HCT116 (cell line): ENCODE results near the gene FBXO31. TPM values are rescaled to one million over a fixed set of nuclear protein-coding genes. Genes with fewer than 3 reads are reported as not detected.

Source experiments
- ATAC-seq: fragments of 200-7000 bp; cut with Tn5 transposase; 2 replicates; pipeline ENCODE4 v1.9.1; 2020; ENCODE audit warnings: mild to moderate bottlenecking, moderate library complexity
- BruUV-seq: library from RNA; stranded (reverse); fragments of 400-500 nt; replicated peaks from 2 replicates; lab custom pipeline; 2021; lab: Mats Ljungman, UMichigan
- CTCF ChIA-PET: fragments of 300-600 bp; sonication (Branson Sonifier 250); formaldehyde crosslinking; loops from one replicate; lab custom pipeline; 2021; ENCODE audit warnings: antibody characterized with exemption; lab: Charles Lee
- POLR2A ChIA-PET: fragments of 300-600, 350-600 bp; sonication (Branson Sonifier 250); formaldehyde crosslinking; loops from one replicate; lab custom pipeline; 2021; ENCODE audit warnings: antibody characterized with exemption; lab: Charles Lee
- RAD21 ChIA-PET, 2 experiments: fragments of 300-600 bp; sonication (Branson Sonifier 250); formaldehyde crosslinking; loops; one replicate each; lab custom pipeline; 2023; ENCODE audit warnings: low total read pairs in 2 of 2; ENCODE audit not compliant: uncharacterized antibody in 2 of 2, unreplicated experiment in 2 of 2, low non-redundant PET in 1 of 2; lab: Charles Lee
- DNase-seq: peaks from one replicate; pipeline ENCODE4 v3.0.0-alpha.2; 2010; ENCODE audit warnings: low read depth, low spot score
- H2AFZ ChIP-seq: fragments of 200-600 bp; shearing (Covaris generic), sonication (generic); 2 replicates; pipeline ENCODE4 v1.6.1; 2017; ENCODE audit warnings: low read depth, mixed run types, mixed read lengths, antibody characterized with exemption, low read length; ENCODE audit not compliant: poor library complexity, severe bottlenecking
- H3K27ac ChIP-seq: 2 replicates; pipeline ENCODE4 v1.5.1; 2012; ENCODE audit warnings: low read depth, low read length
- H3K27me3 ChIP-seq: fragments of 200-600 bp; sonication (generic); 2 replicates; pipeline ENCODE4 v1.6.1; 2016; ENCODE audit warnings: mixed run types, low read length, mixed read lengths; ENCODE audit not compliant: insufficient read depth
- H3K36me3 ChIP-seq, 2 experiments: fragments of 200-500 bp in 1 of 2; fragments of 200-600 bp in 1 of 2; sonication (Bioruptor generic) in 1 of 2; sonication (generic) in 1 of 2; 2 replicates each; pipeline versions ENCODE4 v1.5.1 to v1.6.1; 2014 to 2016; ENCODE audit warnings: low read length in 2 of 2, inconsistent platforms in 1 of 2, mixed read lengths in 1 of 2, mixed run types in 1 of 2; ENCODE audit not compliant: insufficient read depth in 2 of 2, control insufficient read depth in 1 of 2
- H3K4me1 ChIP-seq, 2 experiments: fragments of 200-600 bp in 1 of 2; sonication (generic) in 1 of 2; 2 replicates each; pipeline versions ENCODE4 v1.5.1 to v1.6.1; 2012 to 2017; ENCODE audit warnings: low read length in 2 of 2, inconsistent platforms in 1 of 2, mild to moderate bottlenecking in 1 of 2, mixed read lengths in 1 of 2, mixed run types in 1 of 2, moderate library complexity in 1 of 2; ENCODE audit not compliant: insufficient read depth in 2 of 2, control insufficient read depth in 1 of 2
- H3K4me2 ChIP-seq: fragments of 200-600 bp; sonication (generic); 2 replicates; pipeline ENCODE4 v1.6.1; 2017; ENCODE audit warnings: mixed run types, low read length, mixed read lengths
- H3K4me3 ChIP-seq, 2 experiments: fragments of 200-600 bp in 1 of 2; sonication (generic) in 1 of 2; replicated peaks in 1 of 2; 2 replicates each; pipeline ENCODE4 v1.5.1; 2011 to 2016; ENCODE audit warnings: low read length in 2 of 2, control low read depth in 1 of 2, low read depth in 1 of 2, mild to moderate bottlenecking in 1 of 2, mixed read lengths in 1 of 2, mixed run types in 1 of 2
- H3K79me2 ChIP-seq: fragments of 200-600 bp; sonication (generic); 2 replicates; pipeline ENCODE4 v1.6.1; 2017; ENCODE audit warnings: mild to moderate bottlenecking, mixed run types, low read length, moderate library complexity, mixed read lengths; ENCODE audit not compliant: insufficient read depth
- H3K9ac ChIP-seq: fragments of 200-600 bp; sonication (generic); 2 replicates; pipeline ENCODE4 v1.6.1; 2016; ENCODE audit warnings: low read length, mixed read lengths
- H3K9me2 ChIP-seq: fragments of 200-600 bp; sonication (generic), shearing (Covaris generic); 2 replicates; pipeline ENCODE4 v1.6.1; 2017; ENCODE audit warnings: mixed run types, mild to moderate bottlenecking, moderate library complexity; ENCODE audit not compliant: insufficient read depth
- H3K9me3 ChIP-seq, 2 experiments: fragments of 200-500 bp in 1 of 2; fragments of 200-600 bp in 1 of 2; sonication (Bioruptor generic) in 1 of 2; sonication (generic) in 1 of 2; 2 replicates each; pipeline ENCODE4 v1.6.1; 2014 to 2017; ENCODE audit warnings: low read length in 2 of 2, mixed read lengths in 2 of 2, inconsistent platforms in 1 of 2, low read depth in 1 of 2, mild to moderate bottlenecking in 1 of 2, mixed run types in 1 of 2, moderate library complexity in 1 of 2; ENCODE audit not compliant: control insufficient read depth in 1 of 2, insufficient read depth in 1 of 2
- H4K20me1 ChIP-seq: fragments of 200-600 bp; sonication (generic), shearing (Covaris generic); 2 replicates; pipeline ENCODE4 v1.6.1; 2017; ENCODE audit warnings: mixed run types, mild to moderate bottlenecking, moderate library complexity; ENCODE audit not compliant: insufficient read depth
- CBX3 ChIP-seq: IDR thresholded peaks from 2 replicates; pipeline ENCODE4 v1.6.1; 2012; ENCODE audit warnings: low read depth
- CTCF ChIP-seq, 3 experiments: fragments of 200-600 bp in 1 of 3; sonication (generic) in 1 of 3; IDR thresholded peaks in 2 of 3; conservative IDR thresholded peaks in 1 of 3; 2 replicates each; pipeline ENCODE4 v1.5.1; 2012 to 2017; ENCODE audit warnings: low read depth in 2 of 3, low read length in 2 of 3, antibody characterized with exemption in 1 of 3, borderline replicate concordance in 1 of 3, control low read depth in 1 of 3, mild to moderate bottlenecking in 1 of 3, mixed read lengths in 1 of 3, mixed run types in 1 of 3, moderate library complexity in 1 of 3; ENCODE audit not compliant: insufficient read depth in 1 of 3
- EZH2 ChIP-seq: fragments of 200-600 bp; sonication (generic); IDR thresholded peaks from 2 replicates; pipeline ENCODE4 v1.6.1; 2017; ENCODE audit warnings: antibody characterized with exemption, mixed run types
- FOSL1 ChIP-seq: IDR thresholded peaks from 2 replicates; pipeline ENCODE4 v1.6.1; 2012; ENCODE audit warnings: low read depth
- MAX ChIP-seq: IDR thresholded peaks from 2 replicates; pipeline ENCODE4 v1.6.1; 2012
- RAD21 ChIP-seq: IDR thresholded peaks from 2 replicates; pipeline ENCODE4 v1.6.1; 2012; ENCODE audit warnings: low read depth, mild to moderate bottlenecking
- SP1 ChIP-seq: IDR thresholded peaks from 2 replicates; pipeline ENCODE4 v1.6.1; 2012; ENCODE audit warnings: low read depth
- SRF ChIP-seq: IDR thresholded peaks from 2 replicates; pipeline ENCODE4 v1.6.1; 2012; ENCODE audit warnings: low read depth
- ZBTB33 ChIP-seq: IDR thresholded peaks from 2 replicates; pipeline ENCODE4 v1.6.1; 2011; ENCODE audit warnings: mild to moderate bottlenecking, low read length, moderate library complexity; ENCODE audit not compliant: insufficient replicate concordance; ENCODE audit errors: extremely low read depth
- intact Hi-C: fragments of 100-400 bp; cut with micrococcal nuclease; formaldehyde crosslinking; loops from 2 replicates; pipeline ENCODE4 v1.10.0; 2022
- total RNA-seq: library from RNA; stranded (reverse); gene quantifications from one replicate; pipeline ENCODE4 v1.2.1, GENCODE V29; 2021; ENCODE audit not compliant: unreplicated experiment

FBXO31 gene
- total RNA-seq, 1 experiment from 2014 or later, result 52.1 TPM

- intact Hi-C loops, result loop anchor here (1.0 to 5.0 kb wide), 2 partner anchors 155 to 219 kb away; no protein-coding TSS in a partner anchor
- no peaks in the 10 kb centered on the region for H3K79me2 ChIP-seq
- H3K4me2 ChIP-seq, result no peak overlapping the region
- no peaks in the 10 kb centered on the region for H4K20me1 ChIP-seq
- H3K4me1 ChIP-seq, result no peaks in the 10 kb centered on the region
- ChIA-PET POLR2A (interaction anchor here (0.7 to 0.8 kb wide), 2 partner anchors 154 to 219 kb away, joined by 3 read pairs; no protein-coding TSS in a partner anchor), RAD21 (interaction anchor here (0.8 to 1.8 kb wide), 3 partner anchors 154 to 219 kb away, joined by 4 to 10 read pairs (median 6); no protein-coding TSS in a partner anchor), CTCF (interaction anchor here (0.8 to 4.8 kb wide), 11 partner anchors 9 to 454 kb away, joined by 3 to 61 read pairs (median 4); no protein-coding TSS in a partner anchor)
- H2AFZ ChIP-seq, result no peak overlapping the region
- no peaks in the 10 kb centered on the region for H3K9me2 ChIP-seq
- TF ChIP-seq SRF, result no peak
- TF ChIP-seq MAX, result no peak
- TF ChIP-seq CTCF (IDR thresholded peaks at IDR 0.05 in 2 of 3, conservative IDR thresholded peaks at IDR 0.05 in 1 of 3; ENCODE audit: borderline replicate concordance in 1 of 3, insufficient read depth in 1 of 3, low read depth in 2 of 3, low read length in 2 of 3), result peak; percentile 70 to 87 (median 76)
- TF ChIP-seq CBX3, result no peak
- TF ChIP-seq ZBTB33, result no peak
- TF ChIP-seq EZH2, result no peak
- peak; percentile 78 for TF ChIP-seq RAD21
- no peak for TF ChIP-seq SP1
- TF ChIP-seq FOSL1, result no peak
- H3K27me3 ChIP-seq, result no peaks in the 10 kb centered on the region
- no peak overlapping the region for H3K4me3 ChIP-seq
- no TSS peak for BruUV-seq
- H3K27ac ChIP-seq, result no peak overlapping the region
- H3K36me3 ChIP-seq, result peaks cover 23 to 30% of the 10 kb centered on the region in 2 experiments; a peak in 3 of 4 replicates
- H3K9ac ChIP-seq, result no peak overlapping the region
- H3K9me3 ChIP-seq, result no peaks in the 10 kb centered on the region
- no peak for DNase-seq
- ATAC-seq, result no peak
Observed at GRCh38 chr16:87416826-87417527, 33.4 kb upstream of the FBXO31 start.
